ENCODE results near the gene TMEM74B. TPM values are rescaled to one million over a fixed set of nuclear protein-coding genes. Genes with fewer than 3 reads are reported as not detected.

Gene TMEM74B
- total RNA-seq, 1 experiment from 2014 or later, result 4.9 TPM

GRCh38 chr20:1190847-1191246 is 6.1 kb upstream of the TMEM74B start:
- no peak overlapping the region for H3K56ac ChIP-seq (ENCODE audit: insufficient read length, low read depth, low read length)
- H3K4me1 Mint-ChIP-seq, result peaks cover 4 to 16% of the 10 kb centered on the region in 2 experiments
- no peak overlapping the region for H3K14ac ChIP-seq (ENCODE audit: insufficient read depth, low read length)
- no peak for DNase-seq
- no peak overlapping the region for H3K4ac ChIP-seq (ENCODE audit: low read depth, low read length)
- no peaks in the 10 kb centered on the region for H4K20me1 ChIP-seq (ENCODE audit: control insufficient read depth, insufficient read depth, insufficient read length)
- no peak overlapping the region for H2BK120ac ChIP-seq (ENCODE audit: low read depth, low read length, poor library complexity, severe bottlenecking)
- H3T11ph ChIP-seq (ENCODE audit: low read length), result no peak overlapping the region
- H3K4me1 ChIP-seq (ENCODE audit: insufficient read depth, low read length), result peaks cover 9% of the 10 kb centered on the region; the same call in 1 of the 2 replicates
- H3K36me3 Mint-ChIP-seq (ENCODE audit: insufficient read depth in 1 of 3, low read depth in 3 of 3), result no peaks in the 10 kb centered on the region
- no peak overlapping the region for H3K4me2 ChIP-seq (ENCODE audit: insufficient read depth, insufficient read length, low read length)
- no peak overlapping the region for H4K91ac ChIP-seq (ENCODE audit: insufficient read length, low read depth, low read length)
- H4K5ac ChIP-seq (ENCODE audit: insufficient read length, low read depth, low read length), result no peak overlapping the region
- TF ChIP-seq, protein P1, sequence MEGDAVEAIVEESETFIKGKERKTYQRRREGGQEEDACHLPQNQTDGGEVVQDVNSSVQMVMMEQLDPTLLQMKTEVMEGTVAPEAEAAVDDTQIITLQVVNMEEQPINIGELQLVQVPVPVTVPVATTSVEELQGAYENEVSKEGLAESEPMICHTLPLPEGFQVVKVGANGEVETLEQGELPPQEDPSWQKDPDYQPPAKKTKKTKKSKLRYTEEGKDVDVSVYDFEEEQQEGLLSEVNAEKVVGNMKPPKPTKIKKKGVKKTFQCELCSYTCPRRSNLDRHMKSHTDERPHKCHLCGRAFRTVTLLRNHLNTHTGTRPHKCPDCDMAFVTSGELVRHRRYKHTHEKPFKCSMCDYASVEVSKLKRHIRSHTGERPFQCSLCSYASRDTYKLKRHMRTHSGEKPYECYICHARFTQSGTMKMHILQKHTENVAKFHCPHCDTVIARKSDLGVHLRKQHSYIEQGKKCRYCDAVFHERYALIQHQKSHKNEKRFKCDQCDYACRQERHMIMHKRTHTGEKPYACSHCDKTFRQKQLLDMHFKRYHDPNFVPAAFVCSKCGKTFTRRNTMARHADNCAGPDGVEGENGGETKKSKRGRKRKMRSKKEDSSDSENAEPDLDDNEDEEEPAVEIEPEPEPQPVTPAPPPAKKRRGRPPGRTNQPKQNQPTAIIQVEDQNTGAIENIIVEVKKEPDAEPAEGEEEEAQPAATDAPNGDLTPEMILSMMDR (conservative IDR thresholded peaks at IDR 0.05), result no peak
- no peak overlapping the region for H3K27ac ChIP-seq (ENCODE audit: insufficient read length, low read depth, low read length)
- no peak overlapping the region for H3K9ac ChIP-seq (ENCODE audit: extremely low read depth, insufficient read length, low read length)
- H3K79me2 ChIP-seq (ENCODE audit: insufficient read depth, low read length), result no peaks in the 10 kb centered on the region
- H2AFZ ChIP-seq (ENCODE audit: low read length), result no peak overlapping the region
- no peak overlapping the region for H2AK5ac ChIP-seq (ENCODE audit: insufficient read length, low read length)
- H2BK15ac ChIP-seq (ENCODE audit: low read depth, low read length), result no peak overlapping the region
- H3K9me3 Mint-ChIP-seq, result no peaks in the 10 kb centered on the region
- H3K23ac ChIP-seq (ENCODE audit: insufficient read length, low read depth, low read length), result no peak overlapping the region
- H4K8ac ChIP-seq (replicated peaks; ENCODE audit: insufficient read length, low read depth, low read length), result no peak overlapping the region
- no peaks in the 10 kb centered on the region for H3K9me3 ChIP-seq (ENCODE audit: control insufficient read depth, low read depth, low read length)
- H3K23me2 ChIP-seq (ENCODE audit: insufficient read length, low read depth, low read length, poor library complexity, severe bottlenecking), result no peaks in the 10 kb centered on the region
- no peaks in the 10 kb centered on the region for H3K79me1 ChIP-seq (ENCODE audit: insufficient read depth, low read depth, low read length, poor library complexity, severe bottlenecking)
- H2BK12ac ChIP-seq (ENCODE audit: insufficient read length, low read depth, low read length), result no peak overlapping the region
- no peak overlapping the region for H3K27ac Mint-ChIP-seq
- no peak overlapping the region for H2BK5ac ChIP-seq (ENCODE audit: insufficient read length, low read length)
- H3K4me3 Mint-ChIP-seq, result no peak overlapping the region
- no peak overlapping the region for H2BK20ac ChIP-seq (ENCODE audit: low read depth, low read length, poor library complexity, severe bottlenecking)
- peaks cover 36% of the 10 kb centered on the region for H3K27me3 Mint-ChIP-seq (ENCODE audit: low read depth)
- H3K27me3 ChIP-seq (ENCODE audit: insufficient read depth, low read length), result no peaks in the 10 kb centered on the region; the same call in 1 of the 2 replicates
- no peak overlapping the region for H3K18ac ChIP-seq (ENCODE audit: insufficient read length, low read depth, low read length)
- no CpG with 5 or more reads among the region's 3 CpGs for WGBS (ENCODE audit: extremely low coverage, insufficient read length, low lambda C conversion rate)

All from H9 (cell line).